SK-N-MC (cell line): ENCODE measurements around the gene STIMATE.

Experiments
- EZH2 ChIP-seq: fragments of 200-600 bp; sonication (generic); IDR thresholded peaks from one replicate; pipeline ENCODE4 v1.6.1; 2017; ENCODE audit warnings: antibody characterized with exemption
- FOXP2 ChIP-seq: optimal IDR thresholded peaks from 2 replicates; pipeline ENCODE3; 2011; ENCODE audit warnings: mild to moderate bottlenecking, moderate library complexity; ENCODE audit not compliant: insufficient read depth; ENCODE audit errors: extremely low read length, control extremely low read depth
- POLR2AphosphoS5 ChIP-seq: IDR thresholded peaks from 2 replicates; pipeline ENCODE4 v1.6.1; 2012; ENCODE audit warnings: mild to moderate bottlenecking, low read depth, low read length, borderline replicate concordance

- TF ChIP-seq POLR2AphosphoS5 (no peak), EZH2 (no peak), FOXP2 (no peak)
Measured at GRCh38 chr3:52827866-52828376, 69.4 kb downstream of the STIMATE start.
